ENCODE measurements around the gene RASAL1.

RASAL1 gene

GRCh38 chr12:113134521-113134951 is 1.0 kb downstream of the RASAL1 start:
- no peak for TF ChIP-seq CTCF (IDR thresholded peaks at IDR 0.05)
- no peaks in the 10 kb centered on the region for H3K9me3 Mint-ChIP-seq
- H3K36me3 Mint-ChIP-seq (ENCODE audit: low read depth): no peaks in the 10 kb centered on the region
- H3K27ac Mint-ChIP-seq: no peak overlapping the region
- no peak for DNase-seq
- H3K4me3 Mint-ChIP-seq: no peak overlapping the region
- peaks cover 74% of the 10 kb centered on the region for H3K27me3 Mint-ChIP-seq (ENCODE audit: low read depth, poor library complexity)
- H3K4me1 Mint-ChIP-seq: peaks cover 12% of the 10 kb centered on the region

GRCh38 chr12:113134071-113134470 is 1.5 kb downstream of the RASAL1 start:
- H3K27ac Mint-ChIP-seq: no peak overlapping the region
- TF ChIP-seq CTCF (IDR thresholded peaks at IDR 0.05): no peak
- peaks cover 73% of the 10 kb centered on the region for H3K27me3 Mint-ChIP-seq (ENCODE audit: low read depth, poor library complexity)
- no peak overlapping the region for H3K4me3 Mint-ChIP-seq
- no peaks in the 10 kb centered on the region for H3K36me3 Mint-ChIP-seq (ENCODE audit: low read depth)
- DNase-seq: no peak
- H3K4me1 Mint-ChIP-seq: peaks cover 7% of the 10 kb centered on the region
- no peaks in the 10 kb centered on the region for H3K9me3 Mint-ChIP-seq

GRCh38 chr12:113133666-113134065 is 1.9 kb downstream of the RASAL1 start:
- DNase-seq: no peak
- no peak for TF ChIP-seq CTCF (IDR thresholded peaks at IDR 0.05)
- Mint-ChIP-seq H3K9me3 (no peaks in the 10 kb centered on the region), H3K27me3 (ENCODE audit: low read depth, poor library complexity) (peaks cover 72% of the 10 kb centered on the region), H3K27ac (no peak overlapping the region), H3K4me3 (no peak overlapping the region), H3K36me3 (ENCODE audit: low read depth) (no peaks in the 10 kb centered on the region), H3K4me1 (peaks cover 5% of the 10 kb centered on the region)

GRCh38 chr12:113133036-113133435 is 2.5 kb downstream of the RASAL1 start:
- no peaks in the 10 kb centered on the region for H3K9me3 Mint-ChIP-seq
- peaks cover 74% of the 10 kb centered on the region for H3K27me3 Mint-ChIP-seq (ENCODE audit: low read depth, poor library complexity)
- peaks cover 5% of the 10 kb centered on the region for H3K4me1 Mint-ChIP-seq
- H3K4me3 Mint-ChIP-seq: no peak overlapping the region
- TF ChIP-seq CTCF (IDR thresholded peaks at IDR 0.05): no peak
- H3K27ac Mint-ChIP-seq: no peak overlapping the region
- no peak for DNase-seq
- H3K36me3 Mint-ChIP-seq (ENCODE audit: low read depth): no peaks in the 10 kb centered on the region

- H3K4me1 Mint-ChIP-seq: peaks cover 5% of the 10 kb centered on the region
- no peak overlapping the region for H3K4me3 Mint-ChIP-seq
- no peaks in the 10 kb centered on the region for H3K36me3 Mint-ChIP-seq (ENCODE audit: low read depth)
- no peak for TF ChIP-seq CTCF (IDR thresholded peaks at IDR 0.05)
- H3K27me3 Mint-ChIP-seq (ENCODE audit: low read depth, poor library complexity): peaks cover 72% of the 10 kb centered on the region
- DNase-seq: no peak
- no peaks in the 10 kb centered on the region for H3K9me3 Mint-ChIP-seq
- no peak overlapping the region for H3K27ac Mint-ChIP-seq
These were observed 4.0 kb downstream of the RASAL1 start for GRCh38 chr12:113131556-113131955.

- H3K27me3 Mint-ChIP-seq (ENCODE audit: low read depth, poor library complexity): peaks cover 63% of the 10 kb centered on the region
- H3K27ac Mint-ChIP-seq: no peak overlapping the region
- no peak overlapping the region for H3K4me3 Mint-ChIP-seq
- no peaks in the 10 kb centered on the region for H3K4me1 Mint-ChIP-seq
- TF ChIP-seq CTCF (IDR thresholded peaks at IDR 0.05): no peak
- DNase-seq: peak; percentile 41
- no peaks in the 10 kb centered on the region for H3K36me3 Mint-ChIP-seq (ENCODE audit: low read depth)
- no peaks in the 10 kb centered on the region for H3K9me3 Mint-ChIP-seq
These were observed 5.0 kb downstream of the RASAL1 start for GRCh38 chr12:113130457-113131135.
